H1 (cell line): ENCODE data around the gene PTCH1.

Source experiments
- BRCA1 ChIP-seq: IDR thresholded peaks from 2 replicates; pipeline ENCODE4 v1.6.1; 2012; ENCODE audit warnings: low read depth, low read length, improper control_type of control experiment
- JUN ChIP-seq: IDR thresholded peaks from 2 replicates; pipeline ENCODE4 v1.6.1; 2011; ENCODE audit warnings: low read depth, mild to moderate bottlenecking, improper control_type of control experiment, low read length
- TF ChIP-seq, protein P1 (sequence below), 3 experiments: IDR thresholded peaks; 1 replicate in 2 of 3; 2 replicates in 1 of 3; pipeline versions ENCODE4 v1.5.1 to v1.6.1; 2011; ENCODE audit warnings: low read length in 3 of 3, mild to moderate bottlenecking in 3 of 3, inconsistent platforms in 2 of 3, low read depth in 1 of 3, moderate library complexity in 1 of 3; ENCODE audit not compliant: insufficient read depth in 1 of 3; ENCODE audit errors: control extremely low read depth in 1 of 3

DNA sequence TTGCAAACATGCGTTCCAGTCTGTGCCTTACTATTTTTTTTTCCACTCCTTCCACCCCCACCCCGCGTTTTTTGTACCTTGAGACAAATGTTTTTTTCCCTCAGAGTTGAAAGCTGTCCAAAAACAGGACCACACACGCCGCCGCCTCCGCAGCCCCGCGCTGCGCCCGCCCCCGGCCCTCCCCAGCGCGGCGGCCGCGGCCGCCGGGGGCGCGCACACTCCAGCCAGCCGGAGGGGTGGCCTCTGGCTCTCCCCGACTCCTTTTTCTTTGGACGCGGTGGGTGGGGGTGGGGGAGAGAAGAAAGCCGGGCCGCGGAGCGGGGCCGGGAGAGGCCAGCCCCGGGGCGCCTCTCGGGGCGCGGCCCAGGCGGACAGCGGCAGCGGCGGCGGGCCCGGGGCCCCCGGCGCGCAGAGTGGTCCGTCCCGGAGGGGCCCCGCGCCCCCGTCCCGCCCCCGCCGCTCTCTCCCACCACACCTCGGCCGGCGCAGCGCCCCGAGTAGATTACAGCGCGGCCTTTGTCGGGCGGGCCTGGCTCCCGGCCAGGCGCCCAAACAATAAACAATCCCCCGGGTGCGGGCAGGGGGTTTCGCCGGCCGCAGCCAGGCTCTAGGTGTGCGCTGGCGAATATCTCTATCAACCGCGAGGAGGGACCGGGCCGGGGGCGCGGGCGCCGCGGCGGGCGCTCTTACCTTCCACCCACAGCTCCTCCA, 10.9 kb downstream of the PTCH1 start:
- no peak for TF ChIP-seq JUN
- no peak for TF ChIP-seq BRCA1
- TF ChIP-seq, protein P1, sequence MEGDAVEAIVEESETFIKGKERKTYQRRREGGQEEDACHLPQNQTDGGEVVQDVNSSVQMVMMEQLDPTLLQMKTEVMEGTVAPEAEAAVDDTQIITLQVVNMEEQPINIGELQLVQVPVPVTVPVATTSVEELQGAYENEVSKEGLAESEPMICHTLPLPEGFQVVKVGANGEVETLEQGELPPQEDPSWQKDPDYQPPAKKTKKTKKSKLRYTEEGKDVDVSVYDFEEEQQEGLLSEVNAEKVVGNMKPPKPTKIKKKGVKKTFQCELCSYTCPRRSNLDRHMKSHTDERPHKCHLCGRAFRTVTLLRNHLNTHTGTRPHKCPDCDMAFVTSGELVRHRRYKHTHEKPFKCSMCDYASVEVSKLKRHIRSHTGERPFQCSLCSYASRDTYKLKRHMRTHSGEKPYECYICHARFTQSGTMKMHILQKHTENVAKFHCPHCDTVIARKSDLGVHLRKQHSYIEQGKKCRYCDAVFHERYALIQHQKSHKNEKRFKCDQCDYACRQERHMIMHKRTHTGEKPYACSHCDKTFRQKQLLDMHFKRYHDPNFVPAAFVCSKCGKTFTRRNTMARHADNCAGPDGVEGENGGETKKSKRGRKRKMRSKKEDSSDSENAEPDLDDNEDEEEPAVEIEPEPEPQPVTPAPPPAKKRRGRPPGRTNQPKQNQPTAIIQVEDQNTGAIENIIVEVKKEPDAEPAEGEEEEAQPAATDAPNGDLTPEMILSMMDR (IDR thresholded peaks at IDR 0.05; ENCODE audit: control extremely low read depth in 1 of 3, insufficient read depth in 1 of 3, low read depth in 1 of 3, low read length in 3 of 3) = no peak
